ENCODE results near the gene YAF2.

- TF ChIP-seq, protein P1, sequence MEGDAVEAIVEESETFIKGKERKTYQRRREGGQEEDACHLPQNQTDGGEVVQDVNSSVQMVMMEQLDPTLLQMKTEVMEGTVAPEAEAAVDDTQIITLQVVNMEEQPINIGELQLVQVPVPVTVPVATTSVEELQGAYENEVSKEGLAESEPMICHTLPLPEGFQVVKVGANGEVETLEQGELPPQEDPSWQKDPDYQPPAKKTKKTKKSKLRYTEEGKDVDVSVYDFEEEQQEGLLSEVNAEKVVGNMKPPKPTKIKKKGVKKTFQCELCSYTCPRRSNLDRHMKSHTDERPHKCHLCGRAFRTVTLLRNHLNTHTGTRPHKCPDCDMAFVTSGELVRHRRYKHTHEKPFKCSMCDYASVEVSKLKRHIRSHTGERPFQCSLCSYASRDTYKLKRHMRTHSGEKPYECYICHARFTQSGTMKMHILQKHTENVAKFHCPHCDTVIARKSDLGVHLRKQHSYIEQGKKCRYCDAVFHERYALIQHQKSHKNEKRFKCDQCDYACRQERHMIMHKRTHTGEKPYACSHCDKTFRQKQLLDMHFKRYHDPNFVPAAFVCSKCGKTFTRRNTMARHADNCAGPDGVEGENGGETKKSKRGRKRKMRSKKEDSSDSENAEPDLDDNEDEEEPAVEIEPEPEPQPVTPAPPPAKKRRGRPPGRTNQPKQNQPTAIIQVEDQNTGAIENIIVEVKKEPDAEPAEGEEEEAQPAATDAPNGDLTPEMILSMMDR (IDR thresholded peaks at IDR 0.05): no peak
- TF ChIP-seq POLR2A (IDR thresholded peaks at IDR 0.05) (no peak), POLR2AphosphoS5 (IDR thresholded peaks at IDR 0.05) (no peak), EP300 (IDR thresholded peaks at IDR 0.05) (no peak)
Observed at GRCh38 chr12:42284157-42284556, 46.1 kb upstream of the YAF2 start.

All from suprapubic skin (tissue), 4 donors.